HCT116 (cell line): ENCODE data around the gene SLC2A4.

Experiments
- CEBPB ChIP-seq: IDR thresholded peaks from 2 replicates; pipeline ENCODE4 v1.6.1; 2012; ENCODE audit warnings: low read depth
- EGR1 ChIP-seq: IDR thresholded peaks from 2 replicates; pipeline ENCODE4 v1.6.1; 2012; ENCODE audit warnings: low read depth
- ELF1 ChIP-seq: IDR thresholded peaks from 2 replicates; pipeline ENCODE4 v1.6.1; 2012; ENCODE audit warnings: low read depth, borderline replicate concordance
- EZH2 ChIP-seq: fragments of 200-600 bp; sonication (generic); IDR thresholded peaks from 2 replicates; pipeline ENCODE4 v1.6.1; 2017; ENCODE audit warnings: antibody characterized with exemption, mixed run types
- EZH2phosphoT487 ChIP-seq: fragments of 200-600 bp; IDR thresholded peaks from 2 replicates; pipeline ENCODE4 v1.6.1; 2018; ENCODE audit warnings: antibody characterized with exemption, borderline replicate concordance
- JUND ChIP-seq: IDR thresholded peaks from 2 replicates; pipeline ENCODE4 v1.6.1; 2012
- POLR2A ChIP-seq: IDR thresholded peaks from 2 replicates; pipeline ENCODE4 v1.7.0; 2011; ENCODE audit warnings: borderline replicate concordance; ENCODE audit not compliant: insufficient read depth, insufficient read length; ENCODE audit errors: extremely low read depth
- POLR2AphosphoS5 ChIP-seq: IDR thresholded peaks from 2 replicates; pipeline ENCODE4 v1.6.1; 2011; ENCODE audit warnings: mild to moderate bottlenecking, low read depth, low read length, moderate library complexity
- SIN3A ChIP-seq: IDR thresholded peaks from 2 replicates; pipeline ENCODE4 v1.6.1; 2012; ENCODE audit warnings: low read depth
- SP1 ChIP-seq: IDR thresholded peaks from 2 replicates; pipeline ENCODE4 v1.6.1; 2012; ENCODE audit warnings: low read depth
- TCF7L2 ChIP-seq: IDR thresholded peaks from 2 replicates; pipeline ENCODE4 v1.7.0; 2011; ENCODE audit warnings: borderline replicate concordance, inconsistent platforms; ENCODE audit not compliant: insufficient read depth, insufficient read length; ENCODE audit errors: extremely low read depth
- YY1 ChIP-seq: IDR thresholded peaks from 2 replicates; pipeline ENCODE4 v1.6.1; 2011; ENCODE audit warnings: low read length, low read depth, moderate library complexity, mild to moderate bottlenecking; ENCODE audit not compliant: insufficient replicate concordance; ENCODE audit errors: extremely low read depth
- TF ChIP-seq, protein P1 (sequence below), 3 experiments: fragments of 200-600 bp in 1 of 3; sonication (generic) in 1 of 3; IDR thresholded peaks in 2 of 3; conservative IDR thresholded peaks in 1 of 3; 2 replicates each; pipeline ENCODE4 v1.5.1; 2012 to 2017; ENCODE audit warnings: low read depth in 2 of 3, low read length in 2 of 3, antibody characterized with exemption in 1 of 3, borderline replicate concordance in 1 of 3, control low read depth in 1 of 3, mild to moderate bottlenecking in 1 of 3, mixed read lengths in 1 of 3, mixed run types in 1 of 3, moderate library complexity in 1 of 3; ENCODE audit not compliant: insufficient read depth in 1 of 3
- TF ChIP-seq, protein P2 (sequence below): IDR thresholded peaks from 2 replicates; pipeline ENCODE4 v1.6.1; 2011; ENCODE audit warnings: mild to moderate bottlenecking, low read length, moderate library complexity; ENCODE audit not compliant: insufficient replicate concordance; ENCODE audit errors: extremely low read depth

DNA sequence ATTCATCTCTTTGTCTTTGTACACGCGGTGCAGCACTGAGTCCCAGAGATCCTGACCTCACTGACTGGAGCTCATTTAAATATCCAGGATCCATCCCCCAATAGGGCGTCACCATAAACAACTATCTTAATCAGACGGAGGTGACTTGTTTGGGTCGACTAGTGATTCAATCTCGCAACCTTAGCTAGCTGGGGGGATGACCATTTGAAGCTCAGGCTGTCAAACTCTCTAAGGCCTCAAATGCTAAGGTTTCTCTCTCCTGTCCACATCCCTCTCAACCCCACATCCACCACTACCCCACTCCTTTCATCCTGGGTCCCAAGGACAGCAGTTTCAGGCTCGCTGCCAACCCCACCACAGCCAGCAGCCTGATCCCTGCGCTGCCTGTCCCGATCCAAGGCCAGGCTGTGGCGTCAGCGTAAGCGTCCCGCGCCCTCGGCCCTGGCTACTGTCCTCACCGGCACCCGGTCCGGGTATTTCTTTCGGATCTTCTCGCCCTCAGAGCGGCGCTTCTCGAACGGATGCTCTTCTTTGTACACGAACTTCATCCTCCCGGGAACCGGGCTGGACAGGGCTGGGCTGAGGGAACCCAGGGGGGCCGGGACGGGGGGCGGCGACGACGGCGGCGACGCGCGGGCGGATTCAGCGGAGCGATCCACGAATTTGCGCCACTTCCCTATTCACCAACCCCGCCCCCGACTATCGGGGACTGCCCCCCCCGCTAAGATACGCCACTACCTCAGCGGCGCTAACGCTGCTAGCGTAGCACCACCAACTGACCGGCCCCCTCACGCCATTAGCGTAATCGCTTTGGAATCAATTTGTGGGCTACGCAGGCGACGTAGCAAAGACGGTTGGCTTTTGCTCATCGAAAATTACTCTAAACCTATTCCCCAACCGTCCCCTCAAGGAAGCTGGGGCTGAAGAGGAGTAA lies 39.5 kb upstream of the SLC2A4 start, which contains the start of gene GABARAP:
- TF ChIP-seq, protein P1, sequence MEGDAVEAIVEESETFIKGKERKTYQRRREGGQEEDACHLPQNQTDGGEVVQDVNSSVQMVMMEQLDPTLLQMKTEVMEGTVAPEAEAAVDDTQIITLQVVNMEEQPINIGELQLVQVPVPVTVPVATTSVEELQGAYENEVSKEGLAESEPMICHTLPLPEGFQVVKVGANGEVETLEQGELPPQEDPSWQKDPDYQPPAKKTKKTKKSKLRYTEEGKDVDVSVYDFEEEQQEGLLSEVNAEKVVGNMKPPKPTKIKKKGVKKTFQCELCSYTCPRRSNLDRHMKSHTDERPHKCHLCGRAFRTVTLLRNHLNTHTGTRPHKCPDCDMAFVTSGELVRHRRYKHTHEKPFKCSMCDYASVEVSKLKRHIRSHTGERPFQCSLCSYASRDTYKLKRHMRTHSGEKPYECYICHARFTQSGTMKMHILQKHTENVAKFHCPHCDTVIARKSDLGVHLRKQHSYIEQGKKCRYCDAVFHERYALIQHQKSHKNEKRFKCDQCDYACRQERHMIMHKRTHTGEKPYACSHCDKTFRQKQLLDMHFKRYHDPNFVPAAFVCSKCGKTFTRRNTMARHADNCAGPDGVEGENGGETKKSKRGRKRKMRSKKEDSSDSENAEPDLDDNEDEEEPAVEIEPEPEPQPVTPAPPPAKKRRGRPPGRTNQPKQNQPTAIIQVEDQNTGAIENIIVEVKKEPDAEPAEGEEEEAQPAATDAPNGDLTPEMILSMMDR (IDR thresholded peaks at IDR 0.05 in 2 of 3, conservative IDR thresholded peaks at IDR 0.05 in 1 of 3; ENCODE audit: borderline replicate concordance in 1 of 3, insufficient read depth in 1 of 3, low read depth in 2 of 3, low read length in 2 of 3) = no peak
- peak; percentile 39; the same call in 1 of the 2 replicates for TF ChIP-seq SP1
- peak; percentile 59; the same call in 1 of the 2 replicates for TF ChIP-seq ELF1
- TF ChIP-seq, protein P2, sequence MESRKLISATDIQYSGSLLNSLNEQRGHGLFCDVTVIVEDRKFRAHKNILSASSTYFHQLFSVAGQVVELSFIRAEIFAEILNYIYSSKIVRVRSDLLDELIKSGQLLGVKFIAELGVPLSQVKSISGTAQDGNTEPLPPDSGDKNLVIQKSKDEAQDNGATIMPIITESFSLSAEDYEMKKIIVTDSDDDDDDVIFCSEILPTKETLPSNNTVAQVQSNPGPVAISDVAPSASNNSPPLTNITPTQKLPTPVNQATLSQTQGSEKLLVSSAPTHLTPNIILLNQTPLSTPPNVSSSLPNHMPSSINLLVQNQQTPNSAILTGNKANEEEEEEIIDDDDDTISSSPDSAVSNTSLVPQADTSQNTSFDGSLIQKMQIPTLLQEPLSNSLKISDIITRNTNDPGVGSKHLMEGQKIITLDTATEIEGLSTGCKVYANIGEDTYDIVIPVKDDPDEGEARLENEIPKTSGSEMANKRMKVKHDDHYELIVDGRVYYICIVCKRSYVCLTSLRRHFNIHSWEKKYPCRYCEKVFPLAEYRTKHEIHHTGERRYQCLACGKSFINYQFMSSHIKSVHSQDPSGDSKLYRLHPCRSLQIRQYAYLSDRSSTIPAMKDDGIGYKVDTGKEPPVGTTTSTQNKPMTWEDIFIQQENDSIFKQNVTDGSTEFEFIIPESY = no peak
- TF ChIP-seq TCF7L2 = peak; percentile 32
- no peak for TF ChIP-seq EZH2
- TF ChIP-seq POLR2AphosphoS5 = no peak; the same call in none of the 2 replicates
- peak; percentile 71 for TF ChIP-seq EGR1
- TF ChIP-seq EZH2phosphoT487 = no peak
- TF ChIP-seq YY1 = no peak
- peak; percentile 30 for TF ChIP-seq POLR2A
- TF ChIP-seq SIN3A = no peak
- no peak for TF ChIP-seq CEBPB
- TF ChIP-seq JUND = no peak
